G401 (cell line): ENCODE measurements around the gene G6PC3. TPM values are rescaled to one million over a fixed set of nuclear protein-coding genes. Genes with fewer than 3 reads are reported as not detected.
A peak's percentile ranks its signal among the peaks of the same experiment; 100 is the strongest.

ENCODE experiments used
- DNase-seq: peaks from one replicate; pipeline ENCODE4 v3.0.0-alpha.2; 2015; ENCODE audit warnings: low spot score
- in situ Hi-C: cut with HindIII; loops from 2 replicates; pipeline ENCODE4 v1.10.0; 2016; ENCODE audit warnings: low sequenced_read_pairs, mixed read lengths
- total RNA-seq: library from RNA; depleted of rRNA; stranded (reverse); fragments of >200 nt; shearing (Covaris generic); gene quantifications from 2 replicates; pipeline ENCODE4 v1.2.3, GENCODE V29; 2014

G6PC3 gene
- total RNA-seq, 1 experiment from 2014 or later = 23.2 TPM

- no peak for DNase-seq
- in situ Hi-C loops = no loop called here
Measured at GRCh38 chr17:44079877-44080821, 9.6 kb downstream of the G6PC3 start.

- in situ Hi-C loops = no loop called here
- DNase-seq = no peak
Measured at GRCh38 chr17:44081681-44082080, 11.1 kb downstream of the G6PC3 start.

DNA sequence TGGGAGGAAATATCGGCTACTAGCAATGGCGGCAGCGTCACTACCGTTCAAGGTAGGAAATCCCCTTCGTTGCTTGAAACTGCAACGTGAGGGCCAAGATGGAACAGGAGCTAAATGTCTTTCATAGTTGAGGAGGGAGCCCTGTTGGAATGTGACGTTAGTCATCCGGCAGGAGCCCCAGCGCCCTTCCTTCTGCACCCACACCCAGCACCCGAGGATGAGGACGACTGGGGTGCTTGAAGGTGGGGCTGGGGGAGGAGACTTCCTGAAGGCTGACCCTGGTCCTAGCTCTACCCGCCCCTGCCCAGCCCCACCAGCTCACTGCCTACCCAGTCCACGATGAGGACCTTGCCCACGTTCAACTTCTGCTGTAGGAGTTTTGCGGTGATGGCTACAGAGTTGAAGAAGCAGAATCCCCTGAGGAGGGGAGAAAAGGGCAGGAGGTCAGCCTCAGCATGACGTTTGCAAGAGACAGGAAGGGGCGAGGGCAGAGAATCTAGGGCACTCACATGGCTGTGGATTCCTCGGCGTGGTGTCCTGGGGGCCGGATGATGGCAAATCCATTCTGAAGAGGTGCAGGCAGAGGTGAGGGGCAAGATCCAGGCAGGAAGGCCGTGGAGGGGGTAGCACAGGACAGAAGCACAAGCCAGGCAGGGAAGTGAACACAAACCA lies 11.9 kb downstream of the G6PC3 start:
- no peak for DNase-seq
- in situ Hi-C loops = no loop called here

DNA sequence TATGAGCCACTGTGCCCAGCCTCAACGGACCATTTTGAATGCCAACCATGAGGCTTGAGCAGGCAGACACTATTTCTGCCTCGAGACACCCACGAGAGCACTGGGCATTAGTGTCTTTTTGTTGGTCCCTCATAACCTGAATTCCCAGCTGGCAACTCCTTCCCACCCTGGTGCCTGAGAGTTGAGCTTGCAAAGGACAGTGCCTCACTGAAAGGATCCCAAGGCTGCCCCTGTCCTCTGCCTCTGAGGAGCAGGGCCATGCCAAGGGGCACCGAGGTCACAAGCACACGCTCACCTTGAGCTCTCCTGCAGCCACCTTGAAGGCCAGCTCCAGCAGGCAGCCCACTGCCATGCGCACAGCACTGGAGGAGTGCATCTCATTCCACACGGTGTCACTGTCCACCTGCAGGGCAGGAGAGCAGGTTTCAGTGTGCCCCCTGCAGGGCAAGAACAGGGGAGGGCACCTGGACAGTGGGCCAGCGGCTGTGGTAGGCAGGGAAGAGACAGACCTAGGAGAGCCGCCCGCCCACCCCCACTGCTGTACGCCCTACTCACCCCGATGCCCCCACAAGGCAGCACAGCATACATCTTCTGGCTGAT lies 12.8 kb downstream of the G6PC3 start:
- DNase-seq = no peak
- in situ Hi-C loops = no loop called here

- in situ Hi-C loops = no loop called here
Measured at GRCh38 chr17:44084131-44084538, 13.6 kb downstream of the G6PC3 start.

GRCh38 chr17:44084921-44085320 lies 14.4 kb downstream of the G6PC3 start:
- in situ Hi-C loops = no loop called here
- no peak for DNase-seq

More at GRCh38 chr17:44084131-44084538, 13.6 kb downstream of the G6PC3 start:
- no peak for DNase-seq

- in situ Hi-C loops = no loop called here
- no peak for DNase-seq
Measured at GRCh38 chr17:44085908-44086307, 15.4 kb downstream of the G6PC3 start.

GRCh38 chr17:44086364-44087311 lies 16.1 kb downstream of the G6PC3 start:
- DNase-seq = no peak
- in situ Hi-C loops = no loop called here

DNA sequence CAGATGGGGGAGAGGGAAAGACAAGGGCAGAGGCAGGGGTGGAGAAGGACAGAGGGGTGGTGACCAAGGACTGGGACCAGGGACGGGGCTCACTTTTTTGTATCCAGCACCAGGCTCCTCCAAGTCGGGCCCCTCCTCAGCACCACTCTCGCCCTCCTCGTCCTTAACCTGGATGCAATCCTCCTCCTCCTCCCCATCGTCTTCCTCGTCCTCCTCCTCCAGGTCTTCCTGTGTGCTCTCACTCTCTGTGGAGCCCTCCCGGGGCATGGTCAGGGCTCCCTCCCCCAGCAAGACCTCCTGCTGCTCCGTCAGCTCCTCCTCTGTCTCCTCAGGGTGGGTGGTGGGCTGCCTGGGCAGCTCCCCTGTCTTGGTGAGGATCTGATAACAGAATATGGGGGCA lies 16.8 kb downstream of the G6PC3 start:
- no peak for DNase-seq
- in situ Hi-C loops = no loop called here

DNA sequence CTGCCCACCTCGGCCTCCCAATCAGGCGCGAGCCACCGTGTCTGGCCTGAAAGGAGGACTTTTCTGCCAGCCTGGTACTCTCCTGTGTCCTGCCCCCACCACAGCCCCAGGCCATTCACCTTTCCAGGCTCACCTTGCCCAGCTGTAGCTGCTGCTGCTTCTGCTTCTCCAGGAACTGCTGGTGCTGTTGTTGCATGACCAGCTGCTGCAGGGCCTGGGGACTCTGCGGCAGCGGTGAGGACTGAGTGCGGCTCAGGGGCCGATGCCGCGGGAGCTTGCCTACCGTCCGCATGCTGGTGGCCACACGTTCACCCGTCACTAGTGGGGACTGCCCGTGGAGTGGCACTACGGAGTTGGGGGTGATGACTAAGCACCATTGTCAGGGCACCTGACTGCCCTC lies 17.7 kb downstream of the G6PC3 start:
- in situ Hi-C loops = no loop called here
- no peak for DNase-seq

DNA sequence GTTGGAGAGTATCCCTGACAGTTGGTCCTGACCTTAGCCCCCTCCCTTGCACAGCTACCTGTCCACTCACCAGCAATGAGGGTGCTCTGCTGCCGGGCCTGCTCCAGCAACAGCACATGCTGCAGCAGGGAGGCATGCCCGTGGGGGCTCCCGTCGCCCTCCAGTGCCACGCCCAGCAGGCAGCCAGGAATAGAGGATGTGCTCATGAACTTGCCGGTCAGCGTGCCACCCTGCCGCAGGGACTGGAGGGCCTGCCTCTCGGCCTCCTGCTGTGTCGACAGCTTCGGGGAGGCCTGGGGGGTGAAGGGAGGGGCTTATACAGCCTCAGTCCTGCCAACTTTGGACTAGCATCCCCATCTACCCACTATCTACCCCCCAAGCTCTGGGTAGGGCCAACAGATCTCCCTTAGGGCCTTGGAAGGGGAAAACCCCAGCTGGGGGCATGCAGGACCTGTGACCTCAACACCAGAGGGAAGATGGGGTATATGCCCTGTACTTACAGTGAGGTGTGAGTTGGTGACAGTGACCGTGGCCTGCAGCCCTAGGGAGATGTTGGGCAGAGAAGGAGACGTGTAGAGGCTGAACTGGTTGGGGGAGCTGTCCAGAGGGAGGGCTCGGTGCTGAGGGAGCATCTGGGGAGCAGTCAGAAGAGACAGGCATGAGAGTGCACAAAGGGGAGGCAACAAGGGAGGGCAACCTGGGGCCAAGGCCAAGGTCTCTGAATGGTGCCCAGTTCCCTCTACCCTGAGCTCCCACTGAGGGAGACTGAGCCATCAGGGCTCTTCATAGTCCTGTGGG lies 20.9 kb downstream of the G6PC3 start:
- in situ Hi-C loops = no loop called here
- DNase-seq = no peak

DNA sequence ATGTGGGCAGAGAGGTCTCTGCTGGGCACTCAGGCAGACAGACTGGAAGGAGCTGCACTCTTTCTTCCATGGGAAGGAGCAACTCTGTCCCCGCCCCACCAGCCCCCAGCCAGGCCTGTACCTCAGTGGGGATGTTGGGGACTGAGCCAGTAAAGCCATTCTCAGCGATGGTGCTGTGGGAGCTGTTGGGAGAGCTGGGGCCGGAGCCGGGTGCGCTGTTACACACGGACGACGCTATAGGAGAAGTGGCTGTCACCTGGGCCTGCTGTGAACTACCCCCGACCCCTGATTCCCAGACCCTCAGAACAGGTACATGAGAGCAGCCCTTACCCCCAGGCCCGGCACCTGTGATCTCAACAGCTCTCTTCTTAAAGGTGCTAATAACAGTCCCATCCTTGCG lies 21.5 kb downstream of the G6PC3 start:
- no peak for DNase-seq
- in situ Hi-C loops = no loop called here

GRCh38 chr17:44093231-44093900 lies 22.8 kb downstream of the G6PC3 start:
- no peak for DNase-seq
- in situ Hi-C loops = no loop called here

DNA sequence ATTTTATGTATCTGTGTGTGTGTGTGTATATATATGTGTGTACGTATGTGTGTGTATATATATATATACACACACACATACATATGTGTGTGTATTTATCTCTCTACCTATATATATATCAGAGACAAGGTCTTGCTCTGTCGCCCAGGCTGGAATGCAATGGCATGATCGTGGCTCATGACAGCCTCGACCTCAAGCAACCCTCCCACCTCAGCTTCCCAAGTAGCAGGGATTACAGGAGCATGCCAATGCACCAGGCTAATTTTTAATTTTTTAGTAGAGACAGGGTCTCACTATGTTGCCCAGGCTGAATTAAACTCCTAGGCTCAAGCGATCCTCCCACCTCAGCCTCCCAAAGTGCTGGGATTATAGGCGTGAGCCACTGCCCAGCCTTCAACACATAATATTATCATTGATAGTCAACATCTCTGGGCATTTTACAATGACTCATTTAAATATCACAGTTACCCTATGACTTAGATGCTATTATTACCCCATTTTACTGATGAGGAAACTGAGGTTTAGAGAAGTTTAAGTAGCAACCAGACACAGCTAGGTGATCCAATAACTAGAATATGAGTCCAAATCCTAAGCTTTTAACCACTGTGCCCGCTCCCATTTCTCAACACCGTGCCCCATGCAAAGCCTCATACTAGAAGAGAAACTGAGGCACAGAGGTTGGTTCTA lies 24.3 kb downstream of the G6PC3 start:
- no peak for DNase-seq
- in situ Hi-C loops = no loop called here

- no peak for DNase-seq
- in situ Hi-C loops = no loop called here
Measured at GRCh38 chr17:44095388-44095646, 24.8 kb downstream of the G6PC3 start.

DNA sequence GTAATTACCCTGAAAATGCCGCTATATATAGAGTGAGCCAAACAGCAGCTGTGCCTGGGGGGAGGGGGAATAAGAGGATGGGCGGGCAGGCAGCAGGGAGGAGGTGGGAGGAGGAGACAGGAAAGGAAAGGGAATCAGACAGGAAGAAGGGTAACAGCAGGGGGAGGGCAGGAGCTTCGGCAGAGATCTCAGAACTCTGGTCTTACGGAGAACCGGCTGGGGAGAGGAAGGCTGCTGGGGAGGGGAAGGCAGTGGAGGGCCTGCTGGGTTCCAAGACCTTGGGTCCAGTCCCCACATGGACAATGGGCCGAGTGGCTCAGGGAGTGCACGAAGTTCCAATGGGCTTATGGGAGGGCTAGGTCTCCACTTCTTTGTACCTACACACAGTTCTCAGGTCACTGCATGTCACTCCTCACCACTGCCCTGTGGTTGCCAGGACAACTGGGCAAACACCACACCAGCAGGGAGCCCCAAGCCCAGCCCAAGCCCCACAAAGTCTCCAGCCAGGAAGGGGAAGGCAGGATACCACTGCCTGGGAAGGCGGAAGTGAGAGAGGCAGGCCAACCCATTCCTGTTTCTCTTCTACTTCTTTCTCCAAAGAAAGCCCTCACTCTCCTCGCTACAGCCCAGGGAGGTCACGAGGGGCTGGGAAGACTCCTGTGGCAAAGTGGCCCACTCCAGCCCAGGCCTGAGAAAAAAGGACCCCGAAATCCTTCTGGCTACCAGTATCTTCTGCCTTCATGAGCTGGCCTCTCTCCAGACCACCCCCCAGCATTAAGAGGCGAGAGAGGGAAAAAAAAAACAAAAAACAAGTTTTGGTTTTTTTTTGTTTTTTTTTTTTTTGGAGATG lies 25.3 kb downstream of the G6PC3 start:
- peak; percentile 65 for DNase-seq
- in situ Hi-C loops = no loop called here
